NCI-H1105 (cell line): ENCODE measurements around the gene WIPF1.

ENCODE experiments used
- DNase-seq: peaks from one replicate; lab custom pipeline; 2025; lab: John Stamatoyannopoulos, UW

The WIPF1 gene

GRCh38 chr2:174595116-174595809 is 2.3 kb downstream of the WIPF1 start:
- no peak for DNase-seq

- DNase-seq: no peak
Measured at GRCh38 chr2:174594456-174594855, 3.1 kb downstream of the WIPF1 start.

GRCh38 chr2:174593574-174594203 is 3.9 kb downstream of the WIPF1 start:
- no peak for DNase-seq

GRCh38 chr2:174593041-174593440 is 4.6 kb downstream of the WIPF1 start:
- no peak for DNase-seq

- DNase-seq: no peak
Measured at GRCh38 chr2:174591740-174592139, 5.9 kb downstream of the WIPF1 start.

GRCh38 chr2:174590928-174591648 is 6.5 kb downstream of the WIPF1 start:
- no peak for DNase-seq

- DNase-seq: no peak
Measured at GRCh38 chr2:174590346-174590745, 7.3 kb downstream of the WIPF1 start.

GRCh38 chr2:174589334-174589733 is 8.3 kb downstream of the WIPF1 start:
- no peak for DNase-seq

- no peak for DNase-seq
Measured at GRCh38 chr2:174588463-174588862, 9.1 kb downstream of the WIPF1 start.

GRCh38 chr2:174587579-174587978 is 10.0 kb downstream of the WIPF1 start:
- no peak for DNase-seq

- DNase-seq: no peak
Measured at GRCh38 chr2:174586418-174587295, 10.9 kb downstream of the WIPF1 start.

- no peak for DNase-seq
Measured at GRCh38 chr2:174585657-174586252, 11.8 kb downstream of the WIPF1 start.

- DNase-seq: no peak
Measured at GRCh38 chr2:174585146-174585545, 12.5 kb downstream of the WIPF1 start.

GRCh38 chr2:174581491-174581890 is 16.1 kb downstream of the WIPF1 start:
- DNase-seq: no peak

GRCh38 chr2:174580951-174581350 is 16.7 kb downstream of the WIPF1 start:
- DNase-seq: no peak

- no peak for DNase-seq
Measured at GRCh38 chr2:174577967-174578589, 19.5 kb downstream of the WIPF1 start.

GRCh38 chr2:174575124-174575776 is 22.4 kb downstream of the WIPF1 start:
- DNase-seq: no peak

GRCh38 chr2:174574657-174575056 is 22.9 kb downstream of the WIPF1 start:
- no peak for DNase-seq

- DNase-seq: no peak
Measured at GRCh38 chr2:174573621-174574081, 24.0 kb downstream of the WIPF1 start.

GRCh38 chr2:174572556-174572955 is 25.0 kb downstream of the WIPF1 start:
- no peak for DNase-seq
